OCI-LY3 (cell line): ENCODE results near the gene KRT14.
"Not testable (repeated sequence)": the region's sequence is repeated elsewhere in the genome, so short reads cannot be mapped to it uniquely, and the experiment has no call there.

ENCODE experiments used
- H2AFZ ChIP-seq: fragments of 200-600, 300-600 bp; shearing (Covaris generic); 2 replicates; pipeline ENCODE4 v1.6.0; 2014; ENCODE audit warnings: antibody characterized with exemption, low read depth, low read length
- H3K27ac ChIP-seq: fragments of 200-600, 300-600 bp; sonication (generic); 2 replicates; pipeline ENCODE4 v1.5.1; 2014; ENCODE audit warnings: mild to moderate bottlenecking, low read length, moderate library complexity, mixed read lengths
- H3K27me3 ChIP-seq: fragments of 200-600, 300-600 bp; sonication (generic); 2 replicates; pipeline ENCODE4 v1.6.1; 2014; ENCODE audit warnings: low read depth, low read length, mixed read lengths
- H3K36me3 ChIP-seq: fragments of 200-600, 300-600 bp; sonication (generic); replicated peaks from 2 replicates; pipeline ENCODE3; 2014; ENCODE audit warnings: low read depth, low read length, mixed read lengths
- H3K4me1 ChIP-seq: fragments of 300-600, 200-600 bp; sonication (generic); 2 replicates; pipeline ENCODE4 v1.6.1; 2014; ENCODE audit warnings: low read length, mixed read lengths
- H3K4me2 ChIP-seq: fragments of 200-600, 300-600 bp; sonication (generic); 2 replicates; pipeline ENCODE4 v1.6.1; 2014; ENCODE audit warnings: low read length, mixed read lengths
- H3K4me3 ChIP-seq: fragments of 300-600, 200-600 bp; sonication (generic); 2 replicates; pipeline ENCODE4 v1.5.1; 2014; ENCODE audit warnings: antibody characterized with exemption, mild to moderate bottlenecking, low read length, moderate library complexity
- H3K79me2 ChIP-seq: fragments of 300-600, 200-600 bp; shearing (Covaris generic); 2 replicates; pipeline ENCODE4 v1.6.1; 2014; ENCODE audit warnings: mild to moderate bottlenecking, low read length, mixed read lengths
- H3K9ac ChIP-seq: fragments of 300-600, 200-600 bp; shearing (Covaris generic); 2 replicates; pipeline ENCODE4 v1.6.0; 2014; ENCODE audit warnings: mild to moderate bottlenecking, low read length, moderate library complexity
- H3K9me3 ChIP-seq: fragments of 200-600, 300-600 bp; shearing (Covaris generic); 2 replicates; pipeline ENCODE4 v1.6.1; 2014; ENCODE audit warnings: low read length, mixed read lengths; ENCODE audit not compliant: insufficient read depth
- H4K20me1 ChIP-seq: fragments of 200-600, 300-600 bp; sonication (generic); 2 replicates; pipeline ENCODE4 v1.6.1; 2016; ENCODE audit warnings: low read length, mixed read lengths; ENCODE audit not compliant: insufficient read depth
- EZH2phosphoT487 ChIP-seq: fragments of 200-600 bp; shearing (Covaris generic); IDR thresholded peaks from 2 replicates; pipeline ENCODE4 v1.6.1; 2018; ENCODE audit warnings: antibody characterized with exemption, mixed run types, low read depth
- TF ChIP-seq, protein P1 (sequence below): fragments of 200-600, 300-600 bp; sonication (generic); IDR thresholded peaks from 2 replicates; pipeline ENCODE4 v1.5.1; 2014; ENCODE audit warnings: antibody characterized with exemption, low read length, low read depth

The KRT14 gene

DNA sequence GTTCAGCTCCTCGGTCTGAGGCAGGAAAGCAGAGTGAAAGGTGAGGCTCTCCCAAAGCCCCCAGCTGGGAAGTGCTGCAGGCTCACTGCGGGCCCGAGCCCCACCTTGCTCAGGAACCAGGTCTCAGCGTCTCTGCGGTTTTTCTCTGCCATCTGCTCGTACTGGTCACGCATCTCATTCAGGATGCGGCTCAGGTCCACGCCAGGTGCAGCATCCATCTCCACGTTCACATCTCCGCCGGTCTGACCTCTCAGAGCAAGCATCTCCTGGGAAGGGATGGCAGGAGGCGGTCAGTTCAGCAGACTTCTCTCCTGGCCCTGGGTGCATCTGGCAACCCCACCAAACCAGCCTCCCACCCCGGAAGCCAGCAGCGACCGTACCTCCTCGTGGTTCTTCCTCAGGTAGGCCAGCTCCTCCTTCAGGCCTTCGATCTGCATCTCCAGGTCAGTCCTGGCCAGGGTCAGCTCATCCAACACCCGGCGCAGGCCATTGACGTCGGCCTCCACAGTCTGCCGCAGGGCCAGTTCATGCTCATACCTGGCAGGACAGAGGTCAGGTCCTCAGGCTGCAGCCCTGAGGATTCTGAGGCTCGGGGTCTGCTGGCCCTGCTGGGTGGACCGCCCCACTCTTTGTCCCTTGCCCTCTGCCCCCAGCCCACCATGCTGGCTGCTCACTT, 24.4 kb upstream of the KRT14 start:
- H3K27ac ChIP-seq = no peak overlapping the region
- H4K20me1 ChIP-seq = no peaks in the 10 kb centered on the region
- TF ChIP-seq, protein P1, sequence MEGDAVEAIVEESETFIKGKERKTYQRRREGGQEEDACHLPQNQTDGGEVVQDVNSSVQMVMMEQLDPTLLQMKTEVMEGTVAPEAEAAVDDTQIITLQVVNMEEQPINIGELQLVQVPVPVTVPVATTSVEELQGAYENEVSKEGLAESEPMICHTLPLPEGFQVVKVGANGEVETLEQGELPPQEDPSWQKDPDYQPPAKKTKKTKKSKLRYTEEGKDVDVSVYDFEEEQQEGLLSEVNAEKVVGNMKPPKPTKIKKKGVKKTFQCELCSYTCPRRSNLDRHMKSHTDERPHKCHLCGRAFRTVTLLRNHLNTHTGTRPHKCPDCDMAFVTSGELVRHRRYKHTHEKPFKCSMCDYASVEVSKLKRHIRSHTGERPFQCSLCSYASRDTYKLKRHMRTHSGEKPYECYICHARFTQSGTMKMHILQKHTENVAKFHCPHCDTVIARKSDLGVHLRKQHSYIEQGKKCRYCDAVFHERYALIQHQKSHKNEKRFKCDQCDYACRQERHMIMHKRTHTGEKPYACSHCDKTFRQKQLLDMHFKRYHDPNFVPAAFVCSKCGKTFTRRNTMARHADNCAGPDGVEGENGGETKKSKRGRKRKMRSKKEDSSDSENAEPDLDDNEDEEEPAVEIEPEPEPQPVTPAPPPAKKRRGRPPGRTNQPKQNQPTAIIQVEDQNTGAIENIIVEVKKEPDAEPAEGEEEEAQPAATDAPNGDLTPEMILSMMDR = no peak
- no peaks in the 10 kb centered on the region for H3K79me2 ChIP-seq
- no peaks in the 10 kb centered on the region for H3K36me3 ChIP-seq
- no peaks in the 10 kb centered on the region for H3K4me1 ChIP-seq
- no peaks in the 10 kb centered on the region for H3K9me3 ChIP-seq
- H3K4me3 ChIP-seq = no peak overlapping the region
- no peak overlapping the region for H2AFZ ChIP-seq
- peaks cover 7% of the 10 kb centered on the region; the same call in 1 of the 2 replicates for H3K27me3 ChIP-seq
- H3K4me2 ChIP-seq = no peak overlapping the region
- no peak overlapping the region for H3K9ac ChIP-seq

DNA sequence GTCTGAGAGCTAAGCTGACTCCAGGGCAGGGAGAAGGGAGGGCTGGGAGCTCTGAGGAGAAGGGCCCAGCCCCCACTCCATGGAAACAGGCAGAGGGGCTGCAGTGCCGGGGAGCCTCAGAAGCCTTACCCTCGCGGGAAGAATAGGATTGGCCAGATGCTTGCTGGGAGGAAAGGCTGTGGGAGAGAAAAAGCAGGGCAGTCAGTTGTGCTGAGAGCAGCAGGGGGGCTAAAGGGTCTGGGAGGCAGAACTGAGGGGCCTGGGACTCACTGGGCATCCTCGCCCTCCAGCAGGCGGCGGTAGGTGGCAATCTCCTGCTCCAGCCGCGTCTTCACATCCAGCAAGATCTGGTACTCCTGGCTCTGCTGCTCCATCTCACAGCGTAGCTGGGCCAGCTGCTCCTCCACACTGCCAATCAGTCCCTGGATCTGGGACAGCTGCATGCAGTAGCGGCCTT, 23.4 kb upstream of the KRT14 start:
- not testable (repeated sequence) for H3K4me3 ChIP-seq, H2AFZ ChIP-seq, H3K9ac ChIP-seq, H3K27ac ChIP-seq, H3K4me1 ChIP-seq, H3K79me2 ChIP-seq, H4K20me1 ChIP-seq, H3K9me3 ChIP-seq, H3K27me3 ChIP-seq, H3K36me3 ChIP-seq, H3K4me2 ChIP-seq

DNA sequence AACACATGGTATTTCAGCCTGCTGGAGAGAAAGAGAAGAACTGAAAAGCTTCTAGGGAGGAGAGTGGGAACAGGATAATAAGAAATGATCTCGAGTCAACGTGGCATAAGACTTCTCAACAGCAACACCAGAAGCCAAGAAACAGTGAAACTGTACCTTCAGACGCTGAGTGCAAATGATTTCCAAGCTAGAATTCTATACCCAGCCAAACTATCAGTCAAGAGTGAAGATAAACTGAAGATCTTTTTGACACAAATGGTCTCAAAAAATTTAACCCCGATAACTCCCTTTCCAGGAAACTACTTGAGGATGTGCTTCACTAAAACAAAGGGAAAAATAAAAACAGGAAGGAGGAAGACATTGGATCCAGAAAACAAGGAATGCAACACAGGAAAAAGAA, 20.2 kb upstream of the KRT14 start:
- not testable (repeated sequence) for H3K9me3 ChIP-seq, H3K9ac ChIP-seq, H3K27ac ChIP-seq, H3K4me3 ChIP-seq, H4K20me1 ChIP-seq, H3K4me2 ChIP-seq, H2AFZ ChIP-seq, H3K27me3 ChIP-seq, H3K36me3 ChIP-seq, H3K4me1 ChIP-seq, H3K79me2 ChIP-seq

DNA sequence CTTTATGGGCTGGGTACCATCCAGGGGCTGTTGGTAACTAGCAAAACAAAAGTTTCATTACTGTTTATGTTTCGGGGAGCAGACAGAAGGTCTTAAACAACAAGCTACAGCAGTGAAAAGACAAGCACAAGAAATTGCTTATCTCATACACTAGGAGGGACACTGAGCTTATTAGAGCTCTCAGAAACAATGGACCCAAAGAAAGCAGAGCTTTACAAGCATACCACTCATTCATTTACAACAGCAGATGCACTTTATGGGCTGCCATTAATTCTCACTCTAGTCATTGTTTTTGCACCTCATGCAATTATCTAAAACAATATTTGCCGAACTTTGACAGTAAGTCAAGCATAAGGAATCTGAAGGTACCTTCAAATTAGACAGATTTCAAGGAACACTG, 15.8 kb upstream of the KRT14 start:
- H3K79me2 ChIP-seq = no peaks in the 10 kb centered on the region
- H3K27ac ChIP-seq = no peak overlapping the region
- H3K36me3 ChIP-seq = no peaks in the 10 kb centered on the region
- no peak overlapping the region for H3K9ac ChIP-seq
- H3K27me3 ChIP-seq = peaks cover 12% of the 10 kb centered on the region; the same call in 1 of the 2 replicates
- H3K4me2 ChIP-seq = no peak overlapping the region
- no peaks in the 10 kb centered on the region for H4K20me1 ChIP-seq
- H3K4me3 ChIP-seq = no peak overlapping the region
- H2AFZ ChIP-seq = no peak overlapping the region
- no peaks in the 10 kb centered on the region for H3K9me3 ChIP-seq
- no peaks in the 10 kb centered on the region for H3K4me1 ChIP-seq
- no peak for TF ChIP-seq EZH2phosphoT487
- TF ChIP-seq, protein P1 = no peak

DNA sequence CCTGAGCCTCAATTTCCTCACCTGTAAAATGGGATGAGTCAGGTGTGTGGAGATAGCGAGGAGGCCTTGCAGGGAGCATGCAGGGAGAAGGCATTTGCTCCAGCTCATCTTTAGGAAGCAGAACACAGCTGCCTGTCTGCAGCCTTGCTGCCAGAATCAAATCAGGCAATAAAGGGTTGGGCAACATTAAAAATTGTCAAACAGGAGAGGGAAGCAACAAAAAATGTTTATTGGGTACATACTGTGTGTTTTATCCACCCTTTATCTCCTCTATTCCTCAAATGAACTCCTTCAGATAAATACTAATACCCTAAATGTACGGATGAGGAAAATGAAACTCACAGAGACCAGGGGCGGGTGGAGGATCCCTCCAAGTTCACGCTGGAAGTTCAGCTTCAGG, 13.6 kb upstream of the KRT14 start:
- Histone ChIP-seq H3K4me1 (no peaks in the 10 kb centered on the region), H3K36me3 (no peaks in the 10 kb centered on the region), H3K4me3 (no peak overlapping the region), H3K79me2 (no peaks in the 10 kb centered on the region), H2AFZ (no peak overlapping the region), H3K27ac (no peak overlapping the region), H3K27me3 (peaks cover 16% of the 10 kb centered on the region; the same call in 1 of the 2 replicates), H3K9ac (no peak overlapping the region), H3K9me3 (no peaks in the 10 kb centered on the region), H3K4me2 (no peak overlapping the region), H4K20me1 (no peaks in the 10 kb centered on the region)
- TF ChIP-seq, protein P1 = no peak
- TF ChIP-seq EZH2phosphoT487 = no peak
